GM12872 (cell line): ENCODE measurements around the gene ISG20L2.

Experiments used
- CTCF ChIP-seq: IDR thresholded peaks from 3 replicates; pipeline ENCODE4 v1.5.1; 2011; ENCODE audit warnings: low read depth, mild to moderate bottlenecking, low read length, moderate library complexity; ENCODE audit not compliant: insufficient read depth

ISG20L2 gene

GRCh38 chr1:156698995-156699394 lies 29.6 kb downstream of the ISG20L2 start:
- TF ChIP-seq CTCF, result no peak

- TF ChIP-seq CTCF, result no peak
Observed at GRCh38 chr1:156697481-156697880, 31.1 kb downstream of the ISG20L2 start.

- no peak for TF ChIP-seq CTCF
Observed at GRCh38 chr1:156696755-156697154, 31.8 kb downstream of the ISG20L2 start.

GRCh38 chr1:156694690-156694962 lies 33.9 kb downstream of the ISG20L2 start:
- TF ChIP-seq CTCF, result no peak

- no peak for TF ChIP-seq CTCF
Observed at GRCh38 chr1:156693848-156694689, 34.5 kb downstream of the ISG20L2 start.

GRCh38 chr1:156692925-156693847 lies 35.4 kb downstream of the ISG20L2 start:
- TF ChIP-seq CTCF, result no peak

- TF ChIP-seq CTCF, result no peak
Observed at GRCh38 chr1:156692441-156692924, 36.1 kb downstream of the ISG20L2 start.
